Rectal smooth muscle tissue (tissue), 1 donor: ENCODE measurements around the gene ARMH4.

Experiments used
- H3K27ac ChIP-seq: one replicate; pipeline ENCODE4 v1.7.0; 2013; ENCODE audit warnings: low read depth, low read length, inconsistent platforms
- H3K27me3 ChIP-seq: one replicate; pipeline ENCODE4 v1.7.0; 2013; ENCODE audit warnings: low read length; ENCODE audit not compliant: control insufficient read depth, insufficient read depth
- H3K36me3 ChIP-seq: one replicate; pipeline ENCODE4 v1.7.0; 2013; ENCODE audit warnings: low read length; ENCODE audit not compliant: control insufficient read depth, insufficient read depth
- H3K4me1 ChIP-seq: one replicate; pipeline ENCODE4 v1.7.0; 2013; ENCODE audit warnings: low read length; ENCODE audit not compliant: control insufficient read depth, insufficient read depth
- H3K4me3 ChIP-seq: one replicate; pipeline ENCODE4 v1.7.0; 2013; ENCODE audit warnings: low read length
- H3K9ac ChIP-seq: one replicate; pipeline ENCODE4 v1.7.0; 2013; ENCODE audit warnings: low read length

Gene ARMH4

GRCh38 chr14:57962325-57963035 is 189.5 kb downstream of the ARMH4 start:
- Histone ChIP-seq H3K4me1 (no peaks in the 10 kb centered on the region), H3K36me3 (no peaks in the 10 kb centered on the region), H3K9ac (no peak overlapping the region), H3K27me3 (no peaks in the 10 kb centered on the region), H3K27ac (no peak overlapping the region), H3K4me3 (no peak overlapping the region)

- Histone ChIP-seq H3K4me3 (no peak overlapping the region), H3K36me3 (no peaks in the 10 kb centered on the region), H3K27ac (no peak overlapping the region), H3K27me3 (no peaks in the 10 kb centered on the region), H3K9ac (no peak overlapping the region), H3K4me1 (no peaks in the 10 kb centered on the region)
Observed at GRCh38 chr14:57961786-57962060, 190.3 kb downstream of the ARMH4 start.

- no peaks in the 10 kb centered on the region for H3K4me1 ChIP-seq
- H3K9ac ChIP-seq = no peak overlapping the region
- H3K36me3 ChIP-seq = no peaks in the 10 kb centered on the region
- H3K27me3 ChIP-seq = no peaks in the 10 kb centered on the region
- no peak overlapping the region for H3K4me3 ChIP-seq
- no peak overlapping the region for H3K27ac ChIP-seq
Observed at GRCh38 chr14:57960946-57961785, 190.8 kb downstream of the ARMH4 start.

- no peak overlapping the region for H3K9ac ChIP-seq
- H3K4me1 ChIP-seq = no peaks in the 10 kb centered on the region
- no peak overlapping the region for H3K4me3 ChIP-seq
- H3K36me3 ChIP-seq = no peaks in the 10 kb centered on the region
- no peaks in the 10 kb centered on the region for H3K27me3 ChIP-seq
- no peak overlapping the region for H3K27ac ChIP-seq
Observed at GRCh38 chr14:57957441-57957840, 194.6 kb downstream of the ARMH4 start.
